Endothelial cell of hepatic sinusoid (primary cell): ENCODE data around the gene RANBP3.
"Not testable (repeated sequence)": the region's sequence is repeated elsewhere in the genome, so short reads cannot be mapped to it uniquely, and the experiment has no call there.

Source experiments
- in situ Hi-C: cut with HindIII; loops from 2 replicates; pipeline ENCODE4 v1.10.0; 2017; ENCODE audit warnings: low sequenced_read_pairs

The RANBP3 gene

GRCh38 chr19:5988517-5989387, 10.8 kb upstream of the RANBP3 start:
- in situ Hi-C loops: no loop called here

DNA sequence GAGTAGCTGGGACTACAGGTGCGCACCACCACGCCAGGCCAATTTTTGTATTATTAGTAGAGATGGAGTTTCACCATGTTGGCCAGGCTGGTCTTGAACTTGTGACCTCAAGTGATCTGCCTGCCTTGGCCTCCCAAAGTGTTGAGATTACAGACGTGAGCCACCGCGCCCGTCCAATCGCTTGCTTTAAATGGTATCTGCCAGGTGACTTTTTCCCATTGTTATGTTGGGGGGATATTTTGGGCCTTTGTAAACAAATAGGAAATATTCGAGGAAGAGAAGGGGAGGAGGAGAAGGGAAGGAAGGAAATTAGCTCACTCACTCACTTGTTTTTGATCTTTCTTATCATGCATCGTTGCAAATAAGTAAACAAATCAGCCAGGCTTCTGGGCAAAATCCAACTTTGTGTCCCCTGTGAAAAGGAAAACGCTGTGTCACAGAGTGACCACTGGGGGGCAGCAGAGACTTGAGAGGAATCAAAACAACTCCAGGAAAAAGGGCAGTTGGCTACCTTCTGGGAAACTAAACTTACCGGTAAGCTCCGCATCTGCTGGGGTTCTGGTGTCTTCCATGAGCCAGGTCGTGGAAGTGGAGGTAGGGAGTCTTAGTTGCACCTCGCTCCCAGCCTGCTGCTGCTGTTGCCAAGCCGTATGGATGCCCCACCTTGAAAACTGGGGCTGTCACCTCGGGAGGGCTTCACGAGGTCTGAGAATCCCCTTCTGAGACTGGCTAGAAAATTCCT, 9.3 kb upstream of the RANBP3 start:
- in situ Hi-C loops: no loop called here

GRCh38 chr19:5985837-5986236, 7.9 kb upstream of the RANBP3 start:
- in situ Hi-C loops: not testable (repeated sequence)

GRCh38 chr19:5985098-5985783, 7.3 kb upstream of the RANBP3 start:
- in situ Hi-C loops: no loop called here

DNA sequence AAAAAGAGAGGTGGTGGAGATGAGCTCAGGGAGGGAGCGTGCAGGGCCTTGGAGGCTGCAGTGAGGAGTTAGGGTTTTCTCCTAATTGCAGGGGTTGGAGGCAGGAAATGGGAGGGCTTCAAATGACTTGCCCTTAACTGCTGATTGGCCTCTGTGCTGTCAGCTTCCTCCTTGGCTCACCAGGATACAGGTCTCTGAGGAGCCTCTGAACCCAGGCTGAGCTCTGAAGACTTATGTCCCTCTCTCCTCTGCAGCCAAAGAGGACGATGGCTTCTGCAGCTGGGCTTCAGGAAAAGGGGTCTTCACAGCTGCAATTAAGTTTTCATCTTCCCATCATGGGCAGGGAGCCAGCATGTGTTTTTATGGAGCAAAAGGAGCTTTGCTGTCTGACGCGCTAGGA, 6.7 kb upstream of the RANBP3 start:
- in situ Hi-C loops: no loop called here

DNA sequence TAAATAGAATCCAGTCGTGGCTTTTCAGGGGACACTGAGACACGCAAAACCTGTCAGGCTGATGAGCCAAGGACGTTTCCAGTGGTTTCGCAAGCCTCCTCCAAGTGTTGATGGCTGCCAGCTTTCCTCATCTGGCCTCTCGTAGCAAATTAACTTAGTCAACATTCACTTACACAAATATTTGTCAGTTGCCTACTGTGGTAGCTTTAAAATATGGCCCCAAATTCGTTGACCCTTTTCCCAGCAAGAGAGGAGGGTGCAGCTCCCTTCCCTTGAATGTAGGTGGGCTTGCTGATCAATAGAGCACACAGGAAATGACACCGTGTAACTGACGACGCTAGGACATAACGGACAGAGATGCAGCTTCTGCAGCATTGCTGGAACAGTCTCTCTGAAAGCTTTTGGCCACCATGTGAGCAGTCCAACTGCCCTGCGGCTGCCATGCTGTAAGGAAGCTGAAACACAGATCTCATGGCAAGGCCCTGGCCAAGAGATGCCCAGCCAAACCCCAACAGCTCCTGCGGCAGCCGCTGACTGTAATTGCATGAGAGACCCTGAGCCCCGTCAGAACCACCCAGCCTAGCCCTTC, 5.5 kb upstream of the RANBP3 start:
- in situ Hi-C loops: no loop called here

DNA sequence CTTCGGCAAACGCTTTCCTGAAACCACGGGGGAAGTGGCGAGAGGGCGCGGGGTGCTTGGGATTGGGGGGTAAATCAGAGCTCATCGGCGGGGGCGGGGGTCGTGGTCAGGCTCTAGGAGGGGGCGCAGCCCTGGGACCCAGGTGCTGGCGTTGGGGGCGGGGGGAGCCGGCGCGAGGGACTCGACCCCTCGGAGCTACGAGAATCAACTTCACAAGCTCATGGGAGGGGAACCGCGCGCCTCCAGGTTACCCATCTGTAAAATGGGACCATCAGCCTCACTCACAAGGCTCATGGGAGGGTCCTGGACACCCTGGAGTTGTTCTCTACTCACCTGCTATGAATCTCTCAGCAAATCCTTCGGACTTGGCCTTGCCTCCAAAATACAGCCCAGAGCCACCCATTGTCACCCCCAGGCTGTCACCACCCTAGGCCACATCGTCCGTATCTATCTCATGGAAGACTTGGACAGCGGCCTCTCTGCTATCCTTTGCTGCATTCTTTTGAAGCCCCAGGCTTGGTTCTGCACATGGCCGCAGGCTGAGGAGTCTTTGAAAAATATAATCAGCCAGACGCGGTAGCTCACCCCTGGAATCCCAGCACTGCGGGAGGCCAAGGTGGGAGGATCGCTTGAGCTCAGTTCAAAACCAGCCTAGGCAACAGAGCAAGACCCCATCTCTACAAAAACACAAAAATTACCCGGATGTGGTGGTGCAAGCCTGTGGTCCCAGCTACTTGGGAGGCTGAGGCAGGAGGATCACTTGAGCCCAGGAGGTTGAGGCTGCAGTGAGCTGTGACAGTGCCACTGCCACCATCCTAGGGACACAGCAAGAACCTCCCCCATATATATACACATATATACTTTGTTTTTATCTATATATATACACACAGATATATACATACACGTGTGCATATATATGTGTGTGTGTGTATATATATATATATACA, 939 bp upstream of the RANBP3 start:
- in situ Hi-C loops: no loop called here

DNA sequence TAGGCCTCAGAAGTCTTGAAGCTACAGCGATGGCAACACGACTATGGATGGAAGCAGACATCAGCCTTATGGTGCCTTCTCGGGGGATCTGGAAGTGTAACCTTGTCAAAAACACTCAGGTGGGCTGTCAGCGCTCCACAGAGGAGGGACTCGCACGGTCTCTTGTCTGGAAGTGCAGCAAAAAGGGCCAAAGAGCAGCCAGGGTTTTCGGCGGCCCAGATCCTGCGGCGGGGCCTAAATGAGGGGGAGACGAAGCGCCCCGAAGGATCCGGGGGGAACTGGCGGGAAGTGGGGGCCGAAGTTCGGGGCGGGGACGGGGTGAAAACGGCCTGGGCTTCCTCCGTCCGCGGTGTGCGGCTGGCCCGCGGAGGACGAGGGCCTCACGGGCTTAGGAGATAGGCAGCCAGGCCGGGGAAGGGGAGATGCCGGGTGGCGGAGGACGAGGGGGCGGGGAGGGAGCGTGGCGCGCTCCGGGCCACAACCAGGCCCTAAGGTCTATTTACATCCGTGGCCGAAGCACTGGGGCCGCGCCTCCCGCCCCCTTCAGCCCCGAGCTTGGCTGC, 637 bp downstream of the RANBP3 start:
- in situ Hi-C loops: no loop called here

- in situ Hi-C loops: no loop called here
Measured at GRCh38 chr19:5976768-5977167, 1.2 kb downstream of the RANBP3 start.

DNA sequence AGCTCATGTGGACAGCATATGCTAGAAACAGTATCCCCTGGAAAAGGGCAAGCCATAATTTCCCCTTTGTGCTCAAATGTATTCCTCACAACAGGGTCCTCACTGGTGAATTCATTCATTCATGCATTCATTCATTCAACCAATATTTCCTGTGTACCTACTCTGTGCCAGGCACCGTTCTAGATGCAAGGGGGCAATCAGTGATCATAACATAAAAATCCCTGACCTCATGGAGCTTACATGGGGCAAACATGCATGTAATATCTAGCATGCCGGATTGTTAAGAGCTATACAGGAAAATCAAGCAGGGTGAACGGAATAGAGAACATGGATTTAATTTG, 2.6 kb downstream of the RANBP3 start:
- in situ Hi-C loops: no loop called here

DNA sequence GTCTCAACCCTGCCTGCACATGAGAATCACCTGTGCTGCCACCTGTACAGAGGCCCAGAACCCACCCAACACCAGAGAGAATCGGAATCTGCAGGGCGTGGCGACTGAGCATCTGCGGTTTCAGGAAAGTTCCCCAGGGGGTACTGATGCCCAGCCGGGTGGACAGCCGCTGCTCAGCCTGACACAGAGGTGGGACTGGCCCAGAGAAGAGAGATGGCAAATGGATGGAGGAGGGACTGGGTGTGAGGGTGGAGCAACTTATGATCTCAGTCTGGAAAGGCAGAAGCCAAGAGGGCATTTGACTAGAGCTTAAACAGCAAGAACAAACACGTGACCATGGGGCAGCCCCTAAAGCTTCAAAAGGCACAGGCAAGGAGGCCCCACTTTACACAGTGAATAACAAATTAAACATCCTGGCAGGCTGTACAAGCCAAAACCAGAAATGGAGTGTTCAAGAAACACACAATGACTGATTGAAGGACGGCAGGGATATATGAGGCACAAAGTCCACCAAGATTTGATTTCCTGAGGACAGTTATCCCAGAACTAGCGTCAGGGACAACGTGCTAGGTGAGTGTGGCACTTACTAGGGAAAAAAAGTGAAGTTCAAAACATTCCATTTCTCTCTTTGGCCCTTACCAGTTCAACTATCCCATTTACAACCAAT, 3.1 kb downstream of the RANBP3 start:
- in situ Hi-C loops: no loop called here

DNA sequence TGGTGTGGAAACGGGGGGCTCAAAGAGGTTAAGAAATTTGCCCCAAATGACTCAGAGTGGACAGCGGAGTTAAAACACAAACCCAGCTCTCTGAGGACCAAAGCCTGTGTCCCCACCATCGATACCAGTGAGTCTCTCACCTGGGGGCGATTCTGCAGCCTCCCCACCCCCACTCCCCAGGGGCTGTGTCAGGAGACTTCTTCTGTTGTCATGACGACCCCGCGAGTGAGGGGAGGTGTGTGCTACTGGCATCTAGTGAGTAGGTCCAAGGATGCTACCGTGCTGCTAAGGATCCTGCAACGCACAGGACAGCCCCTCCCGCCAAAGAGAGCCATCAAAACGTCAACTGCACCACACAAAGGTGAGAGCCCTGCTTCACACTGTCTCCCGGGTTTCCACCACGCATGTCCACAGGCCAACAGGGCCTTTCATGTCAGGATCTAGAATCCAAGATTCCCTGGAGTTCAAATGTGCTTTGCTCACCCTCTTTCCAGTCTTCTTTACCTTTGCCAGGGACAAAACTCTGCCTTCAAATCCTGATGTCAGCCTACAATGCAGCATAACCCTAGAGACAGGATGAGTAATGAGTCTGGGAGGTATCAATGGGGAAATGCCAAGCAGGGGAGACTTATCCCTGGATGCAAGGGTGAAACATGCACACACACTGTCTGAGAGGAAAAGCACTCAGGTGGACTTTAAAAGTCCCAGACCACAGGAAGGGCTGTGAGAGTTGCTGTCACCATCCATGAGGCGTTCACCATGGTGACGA, 3.9 kb downstream of the RANBP3 start:
- in situ Hi-C loops: no loop called here

GRCh38 chr19:5973376-5973775, 4.6 kb downstream of the RANBP3 start:
- in situ Hi-C loops: no loop called here

- in situ Hi-C loops: no loop called here
Measured at GRCh38 chr19:5972355-5972731, 5.6 kb downstream of the RANBP3 start.

DNA sequence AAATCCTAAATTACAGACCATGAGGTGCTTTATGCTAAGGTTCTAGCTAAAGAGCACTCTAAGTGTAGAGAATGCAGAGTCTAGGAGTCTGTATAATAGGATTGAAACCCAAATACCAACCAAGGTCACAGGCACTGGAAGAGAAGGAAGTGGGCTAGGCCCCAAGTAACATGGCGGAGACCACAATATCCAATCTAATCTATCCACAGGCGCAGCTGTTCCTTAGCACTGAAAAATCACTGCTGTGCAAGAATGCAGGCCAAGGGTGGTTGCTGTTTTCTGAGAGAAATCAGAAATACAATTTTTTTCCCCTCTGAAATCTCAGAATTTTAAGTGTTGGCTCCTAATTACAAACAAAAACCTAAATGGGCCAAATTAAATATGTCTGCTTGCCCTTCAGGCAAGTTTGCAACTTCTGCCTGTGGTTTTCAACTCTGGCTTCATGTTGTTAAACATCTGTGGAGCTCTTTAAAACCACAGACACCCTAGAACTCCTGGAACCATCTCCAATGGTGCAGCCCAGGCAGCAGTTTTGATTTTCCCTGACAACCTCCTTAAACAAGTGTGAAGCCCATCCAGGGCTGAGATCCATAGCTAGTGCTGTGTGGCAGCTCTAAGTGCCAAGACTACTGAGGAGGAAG, 6.1 kb downstream of the RANBP3 start:
- in situ Hi-C loops: no loop called here

DNA sequence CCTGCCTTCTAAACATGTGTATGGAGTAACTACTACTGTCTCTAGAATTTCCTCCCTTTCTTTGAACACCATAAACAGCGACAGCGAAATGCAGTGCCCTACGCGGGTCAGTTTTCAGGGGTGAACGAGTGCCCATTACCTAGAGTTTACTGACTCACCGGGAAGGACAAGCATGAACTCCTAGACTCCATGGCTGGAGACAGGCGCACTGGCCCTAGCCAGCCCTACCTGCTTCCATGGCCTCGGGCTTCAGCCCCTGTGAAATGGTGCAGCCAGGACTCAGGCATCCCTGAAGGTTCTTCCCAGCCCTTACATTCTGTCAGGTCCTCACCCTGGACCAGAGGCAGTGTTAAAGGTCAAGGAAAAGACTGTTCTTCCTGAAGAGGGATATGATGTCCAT, 8.5 kb downstream of the RANBP3 start:
- in situ Hi-C loops: loop anchor here (10.0 kb wide), 1 partner anchor 65 kb away; no protein-coding TSS in a partner anchor

DNA sequence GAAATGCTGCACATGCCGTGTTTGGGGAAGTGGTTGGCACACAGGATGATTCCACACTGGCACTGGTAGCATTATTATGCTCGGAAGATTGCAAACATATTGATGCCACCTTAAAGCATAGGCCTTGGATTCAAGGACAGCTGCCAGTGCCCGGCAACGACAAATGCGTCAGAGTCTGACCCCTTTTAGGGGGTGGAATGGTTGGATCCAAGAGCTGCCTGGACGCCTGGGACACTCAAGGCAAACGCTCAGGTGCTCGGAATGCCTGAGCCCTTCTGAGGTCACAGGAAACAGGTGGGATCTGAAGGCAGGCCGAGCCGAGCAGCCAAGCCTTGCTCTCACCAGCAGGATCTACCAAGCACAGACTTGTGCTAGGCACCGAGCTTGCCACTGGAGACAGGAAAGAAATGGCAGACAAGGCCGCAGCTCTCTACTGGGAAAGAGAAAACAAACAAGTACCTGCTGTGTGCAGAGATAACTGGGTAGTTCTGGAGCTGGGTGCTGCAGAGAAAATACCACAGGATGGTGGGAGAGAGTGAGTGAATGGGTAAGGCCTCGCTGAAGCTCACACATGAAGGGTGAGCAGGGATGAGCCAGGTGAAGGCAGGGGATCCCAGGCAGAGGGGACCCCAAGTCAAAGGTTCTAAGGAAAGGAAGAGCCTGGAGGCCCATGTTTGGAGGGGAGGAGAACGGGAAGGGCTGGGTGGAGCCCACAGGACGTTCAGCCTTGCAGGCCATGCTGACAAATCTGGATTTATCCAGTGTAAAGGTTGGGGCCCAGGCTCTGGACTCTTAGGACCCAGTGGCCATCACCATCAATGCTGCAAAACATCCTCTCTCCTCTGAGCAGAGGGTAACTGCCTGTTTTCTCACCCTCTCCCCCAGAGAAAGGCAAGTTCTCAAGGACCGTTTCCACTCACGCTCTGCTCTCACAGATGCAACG, 9.2 kb downstream of the RANBP3 start:
- in situ Hi-C loops: loop anchor here (10.0 kb wide), 1 partner anchor 66 kb away; no protein-coding TSS in a partner anchor
